Skin of body (tissue), 2 donors: ENCODE results near the gene FUOM. TPM values are rescaled to one million over a fixed set of nuclear protein-coding genes. Genes with fewer than 3 reads are reported as not detected.
"Not testable (repeated sequence)": the region's sequence is repeated elsewhere in the genome, so short reads cannot be mapped to it uniquely, and the experiment has no call there.

Experiments
- DNase-seq: peaks from one replicate; lab custom pipeline; 2025; lab: John Stamatoyannopoulos, UW
- total RNA-seq: library from RNA; depleted of rRNA; stranded (reverse); fragments of >200 nt; gene quantifications from one replicate; pipeline ENCODE4 v1.2.3, GENCODE V29; 2014

The FUOM gene
- total RNA-seq, 1 donor from 2014 or later, result 11.2 TPM

- DNase-seq, result no peak
These were observed 31.4 kb upstream of the FUOM start for GRCh38 chr10:133388973-133389818.

- DNase-seq, result no peak
These were observed 30.6 kb upstream of the FUOM start for GRCh38 chr10:133388236-133388972.

GRCh38 chr10:133386951-133387350, 29.1 kb upstream of the FUOM start:
- not testable (repeated sequence) for DNase-seq

- no peak for DNase-seq
These were observed 27.4 kb upstream of the FUOM start for GRCh38 chr10:133385214-133385613.

- DNase-seq, result no peak
These were observed 26.3 kb upstream of the FUOM start for GRCh38 chr10:133384071-133384470.

GRCh38 chr10:133383551-133383950, 25.7 kb upstream of the FUOM start:
- DNase-seq, result no peak

- no peak for DNase-seq
These were observed 23.2 kb upstream of the FUOM start for GRCh38 chr10:133381036-133381435.

GRCh38 chr10:133379801-133380666, 22.2 kb upstream of the FUOM start:
- DNase-seq, result no peak

GRCh38 chr10:133379152-133379800, 21.5 kb upstream of the FUOM start, which contains the start of gene PAOX:
Gene PAOX (plus strand): TSS chr10:133379262. CDS start chr10:133379317, 55 bp downstream.
- DNase-seq, result no peak

- DNase-seq, result peak; percentile 54
These were observed 20.7 kb upstream of the FUOM start for GRCh38 chr10:133378251-133379096.

GRCh38 chr10:133377818-133378250, 20.0 kb upstream of the FUOM start:
- no peak for DNase-seq

- DNase-seq, result no peak
These were observed 19.4 kb upstream of the FUOM start for GRCh38 chr10:133377025-133377817.

- DNase-seq, result not testable (repeated sequence)
These were observed 18.4 kb upstream of the FUOM start for GRCh38 chr10:133376183-133376582.

GRCh38 chr10:133375357-133376115, 17.7 kb upstream of the FUOM start:
- no peak for DNase-seq

GRCh38 chr10:133373174-133374090, 15.6 kb upstream of the FUOM start, which contains the start of gene ECHS1:
Gene ECHS1 (minus strand): TSS chr10:133373354. CDS start chr10:133373333, 21 bp downstream.
- peak; percentile 82 for DNase-seq

GRCh38 chr10:133372507-133372906, 14.7 kb upstream of the FUOM start:
- no peak for DNase-seq
